HEK293 (cell line): ENCODE measurements around the gene CYS1.

Experiments used
- CTCF ChIP-seq: fragments of 450-650 bp; formaldehyde crosslinking; IDR thresholded peaks from 2 replicates; pipeline ENCODE4 v1.5.1; 2016; ENCODE audit warnings: missing biosample characterization, missing genetic modification characterization
- GFI1B ChIP-seq: fragments of 450-650 bp; formaldehyde crosslinking; IDR thresholded peaks from 2 replicates; pipeline ENCODE4 v1.5.1; 2016; ENCODE audit warnings: missing biosample characterization, missing genetic modification characterization
- HOXA7 ChIP-seq: sonication (generic); formaldehyde crosslinking; IDR thresholded peaks from 2 replicates; pipeline ENCODE4 v1.8.1; 2022; ENCODE audit warnings: missing genetic modification reagents, borderline replicate concordance
- KLF1 ChIP-seq: fragments of 450-650 bp; formaldehyde crosslinking; IDR thresholded peaks from 2 replicates; pipeline ENCODE4 v1.5.1; 2016; ENCODE audit warnings: missing biosample characterization, missing genetic modification characterization
- MYNN ChIP-seq: fragments of 450-650 bp; formaldehyde crosslinking; IDR thresholded peaks from 2 replicates; pipeline ENCODE4 v1.5.1; 2016; ENCODE audit warnings: missing biosample characterization, missing genetic modification characterization, borderline replicate concordance
- PBX3 ChIP-seq: sonication (generic); formaldehyde crosslinking; IDR thresholded peaks from 2 replicates; pipeline ENCODE4 v1.8.1; 2022; ENCODE audit warnings: mild to moderate bottlenecking, moderate library complexity, missing genetic modification reagents
- PRDM2 ChIP-seq: fragments of 450-650 bp; formaldehyde crosslinking; IDR thresholded peaks from 2 replicates; pipeline ENCODE4 v1.5.1; 2016; ENCODE audit warnings: missing biosample characterization, missing genetic modification characterization, borderline replicate concordance
- RBAK ChIP-seq: fragments of 450-650 bp; formaldehyde crosslinking; IDR thresholded peaks from 2 replicates; pipeline ENCODE4 v1.5.1; 2016; ENCODE audit warnings: missing biosample characterization, missing genetic modification characterization
- SETDB1 ChIP-seq: IDR thresholded peaks from one replicate; pipeline ENCODE4 v1.6.1; 2017; ENCODE audit warnings: mild to moderate bottlenecking, low read length, moderate library complexity, mixed read lengths; ENCODE audit not compliant: insufficient read length
- WT1 ChIP-seq: fragments of 450-650 bp; formaldehyde crosslinking; IDR thresholded peaks from 2 replicates; pipeline ENCODE4 v1.5.1; 2016; ENCODE audit warnings: missing biosample characterization, missing genetic modification characterization
- YY1 ChIP-seq: fragments of 450-650 bp; formaldehyde crosslinking; IDR thresholded peaks from 2 replicates; pipeline ENCODE4 v1.5.1; 2018; ENCODE audit warnings: missing biosample characterization, missing genetic modification characterization
- ZBTB20 ChIP-seq: fragments of 450-650 bp; formaldehyde crosslinking; IDR thresholded peaks from 2 replicates; pipeline ENCODE4 v1.5.1; 2016; ENCODE audit warnings: missing biosample characterization, missing genetic modification characterization
- ZFP3 ChIP-seq: fragments of 450-650 bp; formaldehyde crosslinking; IDR thresholded peaks from 2 replicates; pipeline ENCODE4 v1.5.1; 2016; ENCODE audit warnings: low read depth, missing biosample characterization, missing genetic modification characterization
- ZFP69B ChIP-seq: fragments of 450-650 bp; formaldehyde crosslinking; IDR thresholded peaks from 2 replicates; pipeline ENCODE4 v1.5.1; 2016; ENCODE audit warnings: missing biosample characterization, missing genetic modification characterization
- ZNF10 ChIP-seq: fragments of 450-650 bp; formaldehyde crosslinking; IDR thresholded peaks from 2 replicates; pipeline ENCODE4 v1.5.1; 2017; ENCODE audit warnings: missing biosample characterization, missing genetic modification characterization
- ZNF112 ChIP-seq: fragments of 450-650 bp; formaldehyde crosslinking; IDR thresholded peaks from 2 replicates; pipeline ENCODE4 v1.5.0; 2017; ENCODE audit warnings: missing biosample characterization, missing genetic modification characterization
- ZNF24 ChIP-seq: fragments of 450-650 bp; formaldehyde crosslinking; IDR thresholded peaks from 2 replicates; pipeline ENCODE4 v1.5.1; 2016; ENCODE audit warnings: missing biosample characterization, missing genetic modification characterization
- ZNF324 ChIP-seq: fragments of 450-650 bp; formaldehyde crosslinking; IDR thresholded peaks from 2 replicates; pipeline ENCODE4 v1.5.1; 2016; ENCODE audit warnings: missing biosample characterization, missing genetic modification characterization
- ZNF335 ChIP-seq: fragments of 450-650 bp; formaldehyde crosslinking; conservative IDR thresholded peaks from 2 replicates; pipeline ENCODE4 v1.5.1; 2016; ENCODE audit warnings: missing biosample characterization, missing genetic modification characterization
- ZNF449 ChIP-seq: fragments of 450-650 bp; formaldehyde crosslinking; IDR thresholded peaks from 2 replicates; pipeline ENCODE4 v1.5.1; 2017; ENCODE audit warnings: missing biosample characterization, mild to moderate bottlenecking, missing genetic modification characterization, moderate library complexity
- ZNF510 ChIP-seq: fragments of 450-650 bp; formaldehyde crosslinking; IDR thresholded peaks from 2 replicates; pipeline ENCODE4 v1.5.1; 2018; ENCODE audit warnings: mild to moderate bottlenecking, missing genetic modification characterization, missing biosample characterization; ENCODE audit not compliant: insufficient replicate concordance
- ZNF548 ChIP-seq: fragments of 450-650 bp; formaldehyde crosslinking; IDR thresholded peaks from 2 replicates; pipeline ENCODE4 v1.5.1; 2016; ENCODE audit warnings: missing biosample characterization, missing genetic modification characterization
- ZNF549 ChIP-seq: fragments of 450-650 bp; IDR thresholded peaks from 2 replicates; pipeline ENCODE4 v1.5.1; 2018; ENCODE audit warnings: missing biosample characterization, missing genetic modification characterization, mild to moderate bottlenecking, inconsistent platforms, moderate library complexity
- ZNF571 ChIP-seq: fragments of 450-650 bp; formaldehyde crosslinking; IDR thresholded peaks from 2 replicates; pipeline ENCODE4 v1.5.0; 2017; ENCODE audit warnings: missing biosample characterization, missing genetic modification characterization
- ZNF610 ChIP-seq: fragments of 450-650 bp; formaldehyde crosslinking; IDR thresholded peaks from 2 replicates; pipeline ENCODE4 v1.5.1; 2016; ENCODE audit warnings: missing biosample characterization, missing genetic modification characterization, borderline replicate concordance
- ZNF670 ChIP-seq: fragments of 450-650 bp; formaldehyde crosslinking; IDR thresholded peaks from 2 replicates; pipeline ENCODE4 v1.5.1; 2016; ENCODE audit warnings: missing biosample characterization, missing genetic modification characterization, low read depth
- ZNF701 ChIP-seq: fragments of 450-650 bp; formaldehyde crosslinking; IDR thresholded peaks from 2 replicates; pipeline ENCODE4 v1.5.1; 2016; ENCODE audit warnings: missing biosample characterization, missing genetic modification characterization
- ZNF704 ChIP-seq: fragments of 450-650 bp; formaldehyde crosslinking; IDR thresholded peaks from 2 replicates; pipeline ENCODE4 v1.5.1; 2016; ENCODE audit warnings: missing biosample characterization, missing genetic modification characterization
- ZNF76 ChIP-seq: fragments of 450-650 bp; formaldehyde crosslinking; IDR thresholded peaks from 2 replicates; pipeline ENCODE4; 2016; ENCODE audit warnings: low read depth, missing biosample characterization, missing genetic modification characterization, borderline replicate concordance

The CYS1 gene

GRCh38 chr2:10122500-10123280 is 42.5 kb upstream of the CYS1 start, which contains the start of gene RRM2 (continued):
- no peak for TF ChIP-seq ZNF548 (tag by site-specific recombination)
- no peak for TF ChIP-seq HOXA7
- no peak for TF ChIP-seq ZNF449 (tag by site-specific recombination)
- no peak for TF ChIP-seq PRDM2 (tag by site-specific recombination)
- no peak for TF ChIP-seq ZNF24 (tag by site-specific recombination)
- TF ChIP-seq ZBTB20: peak; percentile 57; the same call in 1 of the 2 replicates
- no peak; the same call in 1 of the 2 replicates for TF ChIP-seq YY1
- TF ChIP-seq ZNF610 (tag by site-specific recombination): peak; percentile 64
- no peak for TF ChIP-seq ZNF510 (tag by site-specific recombination)
- TF ChIP-seq ZNF704 (tag by site-specific recombination): no peak
- no peak for TF ChIP-seq MYNN (tag by site-specific recombination)
- TF ChIP-seq ZNF10: no peak
- TF ChIP-seq ZNF571 (tag by site-specific recombination): no peak
- peak; percentile 56; the same call in 1 of the 2 replicates for TF ChIP-seq WT1 (tag by site-specific recombination)
- peak; percentile 65; the same call in 1 of the 2 replicates for TF ChIP-seq ZNF324
- TF ChIP-seq ZNF549: no peak
- peak; percentile 87 for TF ChIP-seq CTCF
- TF ChIP-seq ZNF112: no peak
- no peak for TF ChIP-seq ZNF335
- TF ChIP-seq RBAK: no peak
- TF ChIP-seq GFI1B (tag by site-specific recombination): no peak; the same call in 1 of the 2 replicates
- TF ChIP-seq ZFP3 (tag by site-specific recombination): no peak
- TF ChIP-seq SETDB1: no peak
- no peak for TF ChIP-seq ZNF670 (tag by site-specific recombination)
- TF ChIP-seq ZNF76 (tag by site-specific recombination): peak; percentile 51; the same call in 1 of the 2 replicates
- peak; percentile 73 for TF ChIP-seq KLF1 (tag by site-specific recombination)
- TF ChIP-seq ZNF701: no peak
- TF ChIP-seq ZFP69B (tag by site-specific recombination): peak; percentile 32; the same call in 1 of the 2 replicates
- peak; percentile 84; the same call in 1 of the 2 replicates for TF ChIP-seq PBX3
